ENCODE results near the gene SELENOI. TPM values are rescaled to one million over a fixed set of nuclear protein-coding genes. Genes with fewer than 3 reads are reported as not detected.
"Not testable (repeated sequence)": the region's sequence is repeated elsewhere in the genome, so short reads cannot be mapped to it uniquely, and the experiment has no call there.

SELENOI gene
- total and polyA plus RNA-seq, 11 donors: 1.9 to 14.9 (median 10.2) TPM

DNA sequence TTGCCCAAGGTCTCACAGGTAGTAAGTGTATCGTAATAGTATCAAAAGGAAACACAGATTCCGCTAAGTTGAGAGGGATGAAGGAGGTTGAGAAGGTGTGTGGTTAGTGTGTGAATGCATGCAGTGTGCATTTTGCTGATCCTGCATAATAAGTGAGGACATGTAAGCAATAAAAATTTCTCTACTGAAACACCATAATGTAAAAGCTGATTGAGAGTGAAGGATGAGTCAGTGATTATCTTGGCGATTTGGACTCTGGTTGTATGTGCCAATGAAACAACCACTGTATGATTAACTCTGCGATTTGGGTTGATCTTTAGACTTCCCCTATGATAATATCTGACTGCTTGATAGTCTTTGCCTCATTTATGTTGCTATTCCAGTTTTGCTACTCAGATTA is 17.4 kb downstream of the SELENOI start:
- ATAC-seq: no peak
- no peak overlapping the region for H3K27ac ChIP-seq
- no peak for DNase-seq
- peaks cover 0 to 38% (median 20%) of the 10 kb centered on the region in 9 donors for H3K36me3 ChIP-seq
- no peaks in the 10 kb centered on the region for H3K4me1 ChIP-seq
- H3K27me3 ChIP-seq: no peaks in the 10 kb centered on the region
- intact Hi-C loops (cut with DNase I): no loop called here
- TF ChIP-seq, protein P1, sequence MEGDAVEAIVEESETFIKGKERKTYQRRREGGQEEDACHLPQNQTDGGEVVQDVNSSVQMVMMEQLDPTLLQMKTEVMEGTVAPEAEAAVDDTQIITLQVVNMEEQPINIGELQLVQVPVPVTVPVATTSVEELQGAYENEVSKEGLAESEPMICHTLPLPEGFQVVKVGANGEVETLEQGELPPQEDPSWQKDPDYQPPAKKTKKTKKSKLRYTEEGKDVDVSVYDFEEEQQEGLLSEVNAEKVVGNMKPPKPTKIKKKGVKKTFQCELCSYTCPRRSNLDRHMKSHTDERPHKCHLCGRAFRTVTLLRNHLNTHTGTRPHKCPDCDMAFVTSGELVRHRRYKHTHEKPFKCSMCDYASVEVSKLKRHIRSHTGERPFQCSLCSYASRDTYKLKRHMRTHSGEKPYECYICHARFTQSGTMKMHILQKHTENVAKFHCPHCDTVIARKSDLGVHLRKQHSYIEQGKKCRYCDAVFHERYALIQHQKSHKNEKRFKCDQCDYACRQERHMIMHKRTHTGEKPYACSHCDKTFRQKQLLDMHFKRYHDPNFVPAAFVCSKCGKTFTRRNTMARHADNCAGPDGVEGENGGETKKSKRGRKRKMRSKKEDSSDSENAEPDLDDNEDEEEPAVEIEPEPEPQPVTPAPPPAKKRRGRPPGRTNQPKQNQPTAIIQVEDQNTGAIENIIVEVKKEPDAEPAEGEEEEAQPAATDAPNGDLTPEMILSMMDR (IDR thresholded peaks at IDR 0.05): no peak
- TF ChIP-seq POLR2A (IDR thresholded peaks at IDR 0.05): no peak
- 92 to 94% (median 93%) methylated on average over 4 of the region's 4 CpGs for WGBS, 4 donors
- H3K4me3 ChIP-seq: no peak overlapping the region
- H3K9me3 ChIP-seq: no peaks in the 10 kb centered on the region

- ATAC-seq: no peak
- Histone ChIP-seq H3K4me1 (peaks cover 0 to under 1% (median 0%) of the 10 kb centered on the region in 12 donors), H3K4me3 (no peak overlapping the region), H3K27ac (no peak overlapping the region), H3K36me3 (peaks cover 0 to 43% (median 24%) of the 10 kb centered on the region in 9 donors), H3K9me3 (no peaks in the 10 kb centered on the region), H3K27me3 (no peaks in the 10 kb centered on the region)
- intact Hi-C loops (cut with DNase I): no loop called here
- TF ChIP-seq, protein P1 (IDR thresholded peaks at IDR 0.05): no peak
- no peak for TF ChIP-seq POLR2A (IDR thresholded peaks at IDR 0.05)
- WGBS, 4 donors: 86 to 99% (median 97%) methylated on average over 3 of the region's 3 CpGs
- no peak for DNase-seq
These were observed 18.0 kb downstream of the SELENOI start for GRCh38 chr2:26363958-26364357.

DNA sequence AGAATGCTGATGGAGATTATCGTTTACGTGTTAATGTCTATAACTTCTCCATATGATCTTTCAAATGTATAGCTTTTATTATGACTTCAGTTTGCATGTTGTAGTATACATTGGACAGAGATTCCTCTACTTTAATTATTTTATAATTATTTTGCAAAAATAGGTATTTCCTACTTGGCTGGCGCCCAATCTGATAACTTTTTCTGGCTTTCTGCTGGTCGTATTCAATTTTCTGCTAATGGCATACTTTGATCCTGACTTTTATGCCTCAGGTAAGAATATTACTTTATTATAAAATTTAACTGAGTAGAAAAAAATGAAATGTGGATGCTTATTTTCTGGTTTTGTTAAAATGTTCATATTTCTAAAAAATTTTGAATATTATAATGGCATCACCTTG is 18.7 kb downstream of the SELENOI start:
- WGBS, 4 donors: 88 to 91% (median 90%) methylated on average over 4 of the region's 4 CpGs
- Histone ChIP-seq H3K27ac (no peak overlapping the region), H3K36me3 (peaks cover 0 to 50% (median 24%) of the 10 kb centered on the region in 9 donors), H3K27me3 (no peaks in the 10 kb centered on the region), H3K9me3 (no peaks in the 10 kb centered on the region), H3K4me1 (peaks cover 0 to 7% (median 0%) of the 10 kb centered on the region in 12 donors), H3K4me3 (no peak overlapping the region)
- no peak for ATAC-seq
- no peak for DNase-seq
- TF ChIP-seq, protein P1 (IDR thresholded peaks at IDR 0.05): no peak
- no peak for TF ChIP-seq POLR2A (IDR thresholded peaks at IDR 0.05)
- intact Hi-C loops (cut with DNase I): no loop called here

DNA sequence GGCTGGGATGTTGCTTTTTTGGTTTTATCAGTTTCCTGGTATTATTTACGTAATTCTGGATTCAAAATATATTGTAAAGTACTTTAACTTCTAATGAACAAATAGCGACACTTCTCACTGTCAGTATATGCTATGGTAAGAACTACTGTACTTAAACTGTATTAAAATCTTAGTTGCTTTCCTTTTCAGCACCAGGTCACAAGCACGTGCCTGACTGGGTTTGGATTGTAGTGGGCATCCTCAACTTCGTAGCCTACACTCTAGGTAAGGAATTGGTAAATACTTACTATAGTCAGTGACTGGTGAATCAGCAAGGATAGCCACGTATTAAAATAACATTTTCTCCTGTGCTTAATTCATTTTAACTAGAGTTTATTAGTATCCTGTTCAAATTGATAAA is 21.0 kb downstream of the SELENOI start:
- WGBS, 4 donors: 92 to 96% (median 93%) methylated on average over 5 of the region's 5 CpGs
- ATAC-seq: no peak
- TF ChIP-seq POLR2A (IDR thresholded peaks at IDR 0.05): no peak
- TF ChIP-seq, protein P1 (IDR thresholded peaks at IDR 0.05): no peak

GRCh38 chr2:26369664-26370063 is 23.7 kb downstream of the SELENOI start:
- WGBS, 4 donors: 30 to 80% (median 35%) methylated on average over 2 of the region's 2 CpGs
- intact Hi-C loops (cut with DNase I); ATAC-seq: not testable (repeated sequence)

More for the DNA sequence above, 21.0 kb downstream of the SELENOI start:
- H3K36me3 ChIP-seq: peaks cover 0 to 50% (median 24%) of the 10 kb centered on the region in 9 donors
- H3K27ac ChIP-seq: no peak overlapping the region
- H3K9me3 ChIP-seq: no peaks in the 10 kb centered on the region
- no peak overlapping the region for H3K4me3 ChIP-seq
- DNase-seq: no peak
- intact Hi-C loops (cut with DNase I): no loop called here
- peaks cover 0 to 7% (median 0%) of the 10 kb centered on the region in 12 donors for H3K4me1 ChIP-seq
- no peaks in the 10 kb centered on the region for H3K27me3 ChIP-seq

DNA sequence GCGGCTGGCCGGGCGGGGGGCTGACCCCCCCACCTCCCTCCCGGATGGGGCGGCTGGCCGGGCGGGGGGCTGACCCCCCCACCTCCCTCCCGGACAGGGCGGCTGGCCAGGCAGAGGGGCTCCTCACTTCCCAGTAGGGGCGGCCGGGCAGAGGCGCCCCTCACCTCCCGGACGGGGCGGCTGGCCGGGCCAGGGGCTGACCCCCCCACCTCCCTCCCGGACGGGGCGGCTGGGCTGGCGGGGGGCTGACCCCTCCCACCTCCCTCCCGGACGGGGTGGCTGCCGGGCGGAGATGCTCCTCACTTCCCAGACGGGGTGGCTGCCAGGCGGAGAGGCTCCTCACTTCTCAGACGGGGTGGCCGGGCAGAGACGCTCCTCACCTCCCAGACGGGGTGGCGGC is 25.0 kb downstream of the SELENOI start:
- DNase-seq; H3K27me3 ChIP-seq; ATAC-seq; H3K4me1 ChIP-seq; H3K27ac ChIP-seq; H3K9me3 ChIP-seq; intact Hi-C loops (cut with DNase I); H3K4me3 ChIP-seq: not testable (repeated sequence)
- H3K36me3 ChIP-seq: peaks cover 0 to 70% (median 48%) of the 10 kb centered on the region in 9 donors
- WGBS, 4 donors: 85 to 94% methylated on average over 12 to 16 of the region's 31 CpGs; no CpG with 5 or more reads in 2 of the 4 donors

More at GRCh38 chr2:26369664-26370063, 23.7 kb downstream of the SELENOI start:
- H3K9me3 ChIP-seq, H3K27ac ChIP-seq, H3K4me1 ChIP-seq, DNase-seq, H3K27me3 ChIP-seq, H3K4me3 ChIP-seq: not testable (repeated sequence)
- peaks cover 0 to 65% (median 43%) of the 10 kb centered on the region in 9 donors for H3K36me3 ChIP-seq
